ENCODE data around the gene TMEM266.

DNA sequence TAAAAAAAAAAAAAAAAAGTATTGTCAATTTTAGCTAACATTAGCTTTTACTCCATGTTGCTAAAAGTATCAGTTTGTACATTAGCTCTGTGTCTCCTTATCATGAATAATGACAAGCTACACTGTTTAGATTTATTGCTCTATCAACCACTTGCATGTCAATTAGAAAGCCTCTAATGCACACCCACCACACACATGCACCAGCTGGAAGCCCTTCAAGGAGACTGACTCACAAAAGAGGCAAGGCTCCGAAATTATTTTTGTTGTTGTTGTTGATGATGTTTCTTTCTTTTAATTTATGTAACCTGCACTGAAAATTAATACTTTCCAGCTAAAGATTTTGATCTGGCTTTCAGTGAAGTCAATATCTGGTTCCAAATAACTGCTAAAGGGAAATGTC, 180.0 kb downstream of the TMEM266 start:
- TF ChIP-seq, protein P1, sequence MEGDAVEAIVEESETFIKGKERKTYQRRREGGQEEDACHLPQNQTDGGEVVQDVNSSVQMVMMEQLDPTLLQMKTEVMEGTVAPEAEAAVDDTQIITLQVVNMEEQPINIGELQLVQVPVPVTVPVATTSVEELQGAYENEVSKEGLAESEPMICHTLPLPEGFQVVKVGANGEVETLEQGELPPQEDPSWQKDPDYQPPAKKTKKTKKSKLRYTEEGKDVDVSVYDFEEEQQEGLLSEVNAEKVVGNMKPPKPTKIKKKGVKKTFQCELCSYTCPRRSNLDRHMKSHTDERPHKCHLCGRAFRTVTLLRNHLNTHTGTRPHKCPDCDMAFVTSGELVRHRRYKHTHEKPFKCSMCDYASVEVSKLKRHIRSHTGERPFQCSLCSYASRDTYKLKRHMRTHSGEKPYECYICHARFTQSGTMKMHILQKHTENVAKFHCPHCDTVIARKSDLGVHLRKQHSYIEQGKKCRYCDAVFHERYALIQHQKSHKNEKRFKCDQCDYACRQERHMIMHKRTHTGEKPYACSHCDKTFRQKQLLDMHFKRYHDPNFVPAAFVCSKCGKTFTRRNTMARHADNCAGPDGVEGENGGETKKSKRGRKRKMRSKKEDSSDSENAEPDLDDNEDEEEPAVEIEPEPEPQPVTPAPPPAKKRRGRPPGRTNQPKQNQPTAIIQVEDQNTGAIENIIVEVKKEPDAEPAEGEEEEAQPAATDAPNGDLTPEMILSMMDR (IDR thresholded peaks at IDR 0.05), result no peak
- no peak for TF ChIP-seq POLR2AphosphoS5 (IDR thresholded peaks at IDR 0.05)

Measured in suprapubic skin (tissue), 3 donors.